Liver (tissue), 9 donors: Measurements from ENCODE around the gene STK35. TPM values are rescaled to one million over a fixed set of nuclear protein-coding genes. Genes with fewer than 3 reads are reported as not detected.
"Not testable (repeated sequence)": the region's sequence is repeated elsewhere in the genome, so short reads cannot be mapped to it uniquely, and the experiment has no call there.

Experiments used
- DNase-seq: peaks from one replicate; pipeline ENCODE4 v3.0.0-alpha.2; 2017; ENCODE audit warnings: low spot score
- H3K27ac ChIP-seq, 2 donors: one replicate each; pipeline ENCODE4 v1.7.0; 2013; ENCODE audit warnings: inconsistent platforms in 2 of 2, low read length in 2 of 2, control low read depth in 1 of 2, low read depth in 1 of 2, mild to moderate bottlenecking in 1 of 2
- H3K27me3 ChIP-seq, 4 donors: one replicate each; pipeline versions ENCODE4 v1.6.1 to v1.7.0; 2013; ENCODE audit warnings: low read length in 3 of 4, inconsistent platforms in 1 of 4, mild to moderate bottlenecking in 1 of 4, moderate library complexity in 1 of 4; ENCODE audit not compliant: control insufficient read depth in 4 of 4, insufficient read depth in 4 of 4
- H3K36me3 ChIP-seq, 4 donors: one replicate each; pipeline versions ENCODE4 v1.6.1 to v1.7.0; 2013; ENCODE audit warnings: low read length in 3 of 4, mild to moderate bottlenecking in 3 of 4, low read depth in 1 of 4, moderate library complexity in 1 of 4; ENCODE audit not compliant: control insufficient read depth in 4 of 4, insufficient read depth in 3 of 4
- H3K4me1 ChIP-seq, 4 donors: one replicate each; pipeline versions ENCODE4 v1.6.1 to v1.7.0; 2013; ENCODE audit warnings: low read length in 3 of 4, mild to moderate bottlenecking in 3 of 4, moderate library complexity in 1 of 4; ENCODE audit not compliant: control insufficient read depth in 4 of 4, insufficient read depth in 4 of 4
- H3K4me3 ChIP-seq, 3 donors: one replicate each; pipeline versions ENCODE4 v1.6.1 to v1.7.0; 2013; ENCODE audit warnings: low read length in 3 of 3, control low read depth in 1 of 3, low read depth in 1 of 3, mild to moderate bottlenecking in 1 of 3
- H3K9ac ChIP-seq, 2 donors: one replicate each; pipeline ENCODE4 v1.7.0; 2013; ENCODE audit warnings: low read length in 2 of 2, mild to moderate bottlenecking in 2 of 2, moderate library complexity in 2 of 2, control low read depth in 1 of 2, low read depth in 1 of 2
- H3K9me3 ChIP-seq, 4 donors: one replicate each; pipeline versions ENCODE4 v1.6.1 to v1.7.0; 2013; ENCODE audit warnings: low read length in 3 of 4; ENCODE audit not compliant: control insufficient read depth in 4 of 4
- EGR1 ChIP-seq, 2 donors: IDR thresholded peaks; 2 replicates each; pipeline ENCODE4 v1.6.1; 2016 to 2018; ENCODE audit warnings: antibody characterized with exemption in 2 of 2, low read depth in 2 of 2
- FOXA1 ChIP-seq: IDR thresholded peaks from 2 replicates; pipeline ENCODE4 v1.6.1; 2016; ENCODE audit warnings: antibody characterized with exemption
- FOXA2 ChIP-seq: IDR thresholded peaks from 2 replicates; pipeline ENCODE4 v1.6.1; 2016; ENCODE audit warnings: antibody characterized with exemption
- GABPA ChIP-seq, 2 donors: IDR thresholded peaks in 1 of 2; conservative IDR thresholded peaks in 1 of 2; 2 replicates each; pipeline ENCODE4 v1.6.1; 2016; ENCODE audit warnings: antibody characterized with exemption in 2 of 2, mild to moderate bottlenecking in 1 of 2, moderate library complexity in 1 of 2
- HNF4A ChIP-seq, 2 donors: conservative IDR thresholded peaks; 2 replicates each; pipeline ENCODE4 v1.6.1; 2016; ENCODE audit warnings: antibody characterized with exemption in 2 of 2, mild to moderate bottlenecking in 2 of 2
- HNF4G ChIP-seq: IDR thresholded peaks from 2 replicates; pipeline ENCODE4 v1.6.1; 2016; ENCODE audit warnings: antibody characterized with exemption
- JUND ChIP-seq, 2 donors: IDR thresholded peaks; 2 replicates each; pipeline ENCODE4 v1.6.1; 2016; ENCODE audit warnings: antibody characterized with exemption in 2 of 2
- NR2F2 ChIP-seq: IDR thresholded peaks from 2 replicates; pipeline ENCODE4 v1.6.1; 2016; ENCODE audit warnings: antibody characterized with exemption
- RAD21 ChIP-seq, 2 donors: IDR thresholded peaks; 2 replicates each; pipeline ENCODE4 v1.6.1; 2016; ENCODE audit warnings: antibody characterized with exemption in 2 of 2, mild to moderate bottlenecking in 2 of 2
- RXRA ChIP-seq, 2 donors: IDR thresholded peaks; 2 replicates each; pipeline ENCODE4 v1.6.1; 2017 to 2018; ENCODE audit warnings: antibody characterized with exemption in 2 of 2, mild to moderate bottlenecking in 1 of 2
- SP1 ChIP-seq: IDR thresholded peaks from 2 replicates; pipeline ENCODE4 v1.6.1; 2018; ENCODE audit warnings: antibody characterized with exemption, mild to moderate bottlenecking
- TAF1 ChIP-seq: conservative IDR thresholded peaks from 2 replicates; pipeline ENCODE4 v1.6.1; 2016; ENCODE audit warnings: antibody characterized with exemption, mild to moderate bottlenecking
- YY1 ChIP-seq: IDR thresholded peaks from 2 replicates; pipeline ENCODE4 v1.6.1; 2016; ENCODE audit warnings: antibody characterized with exemption, mild to moderate bottlenecking
- WGBS: extraction: QIAGEN DNeasy Blood & Tissue Kit; methylation state at CpG from one replicate; pipeline ENCODE4 v1.1.7; 2013; 5-methylcytosine and 5-hydroxymethylcytosine counted together
- polyA plus RNA-seq, 2 donors: library from polyadenylated mRNA; stranded (reverse) in 1 of 2; unstranded in 1 of 2; fragments of 200-250 nt in 1 of 2; fragments of >200 nt in 1 of 2; fragmentation: Nextera tagmentation in 1 of 2; extraction: Ambion mirVana in 1 of 2; gene quantifications; one replicate each; pipeline versions ENCODE4 v1.2.1 to v1.2.3, GENCODE V29; 2013 to 2015
- total RNA-seq, 2 donors: library from RNA; depleted of rRNA; stranded (reverse); fragments of >200 nt; gene quantifications; one replicate each; pipeline ENCODE4 v1.2.3, GENCODE V29; 2014
- TF ChIP-seq, protein P1 (sequence below): fragments of 150-350 bp; IDR thresholded peaks from 2 replicates; pipeline ENCODE4 v1.5.1; 2017; ENCODE audit warnings: improper control_type of control experiment, low read depth, low read length; ENCODE audit not compliant: missing input control
- TF ChIP-seq, protein P2 (sequence below): IDR thresholded peaks from 2 replicates; pipeline ENCODE4 v1.6.1; 2016; ENCODE audit warnings: antibody characterized with exemption
- TF ChIP-seq, protein P3 (sequence below): IDR thresholded peaks from 2 replicates; pipeline ENCODE4 v1.6.1; 2016; ENCODE audit warnings: antibody characterized with exemption
- TF ChIP-seq, protein P4 (sequence below): IDR thresholded peaks from 2 replicates; pipeline ENCODE4 v1.6.1; 2016; ENCODE audit warnings: antibody characterized with exemption
- donor health status: healthy.
- donor health status: healthy.
- donor health status: healthy.
- donor health status: healthy.
- donor health status: healthy.

The STK35 gene
- total and polyA plus RNA-seq, 4 donors: 2.5 to 18.5 (median 9.9) TPM

DNA sequence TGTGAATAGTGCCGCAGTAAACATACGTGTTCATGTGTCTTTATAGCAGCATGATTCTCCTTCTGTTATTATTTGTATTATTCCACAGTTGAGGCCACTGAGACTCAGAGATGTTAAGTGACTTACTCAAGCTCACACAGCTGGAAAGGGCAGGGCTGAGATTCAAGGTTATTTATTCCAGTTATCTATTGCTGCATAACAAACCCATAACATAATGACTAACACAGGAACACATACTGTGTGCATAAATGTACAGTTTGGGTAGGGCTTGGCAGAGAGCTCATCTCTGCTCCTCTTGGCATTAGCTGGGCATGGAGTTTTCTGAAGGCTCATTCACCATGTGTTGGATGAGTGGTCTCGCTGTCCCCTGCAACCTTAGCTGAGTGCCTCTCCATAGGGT, 68.8 kb downstream of the STK35 start:
- no peak overlapping the region for H3K4me3 ChIP-seq
- TF ChIP-seq NR2F2: no peak
- TF ChIP-seq GABPA (IDR thresholded peaks at IDR 0.05 in 1 of 2, conservative IDR thresholded peaks at IDR 0.05 in 1 of 2): no peak
- TF ChIP-seq SP1: no peak
- TF ChIP-seq FOXA1: no peak
- no peak for TF ChIP-seq EGR1 (IDR thresholded peaks at IDR 0.05; ENCODE audit: low read depth in 2 of 2)
- no peak for TF ChIP-seq RXRA (IDR thresholded peaks at IDR 0.05)
- TF ChIP-seq, protein P1, sequence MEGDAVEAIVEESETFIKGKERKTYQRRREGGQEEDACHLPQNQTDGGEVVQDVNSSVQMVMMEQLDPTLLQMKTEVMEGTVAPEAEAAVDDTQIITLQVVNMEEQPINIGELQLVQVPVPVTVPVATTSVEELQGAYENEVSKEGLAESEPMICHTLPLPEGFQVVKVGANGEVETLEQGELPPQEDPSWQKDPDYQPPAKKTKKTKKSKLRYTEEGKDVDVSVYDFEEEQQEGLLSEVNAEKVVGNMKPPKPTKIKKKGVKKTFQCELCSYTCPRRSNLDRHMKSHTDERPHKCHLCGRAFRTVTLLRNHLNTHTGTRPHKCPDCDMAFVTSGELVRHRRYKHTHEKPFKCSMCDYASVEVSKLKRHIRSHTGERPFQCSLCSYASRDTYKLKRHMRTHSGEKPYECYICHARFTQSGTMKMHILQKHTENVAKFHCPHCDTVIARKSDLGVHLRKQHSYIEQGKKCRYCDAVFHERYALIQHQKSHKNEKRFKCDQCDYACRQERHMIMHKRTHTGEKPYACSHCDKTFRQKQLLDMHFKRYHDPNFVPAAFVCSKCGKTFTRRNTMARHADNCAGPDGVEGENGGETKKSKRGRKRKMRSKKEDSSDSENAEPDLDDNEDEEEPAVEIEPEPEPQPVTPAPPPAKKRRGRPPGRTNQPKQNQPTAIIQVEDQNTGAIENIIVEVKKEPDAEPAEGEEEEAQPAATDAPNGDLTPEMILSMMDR: no peak
- TF ChIP-seq, protein P2, sequence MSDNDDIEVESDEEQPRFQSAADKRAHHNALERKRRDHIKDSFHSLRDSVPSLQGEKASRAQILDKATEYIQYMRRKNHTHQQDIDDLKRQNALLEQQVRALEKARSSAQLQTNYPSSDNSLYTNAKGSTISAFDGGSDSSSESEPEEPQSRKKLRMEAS: no peak
- no peak for TF ChIP-seq TAF1
- TF ChIP-seq, protein P3, sequence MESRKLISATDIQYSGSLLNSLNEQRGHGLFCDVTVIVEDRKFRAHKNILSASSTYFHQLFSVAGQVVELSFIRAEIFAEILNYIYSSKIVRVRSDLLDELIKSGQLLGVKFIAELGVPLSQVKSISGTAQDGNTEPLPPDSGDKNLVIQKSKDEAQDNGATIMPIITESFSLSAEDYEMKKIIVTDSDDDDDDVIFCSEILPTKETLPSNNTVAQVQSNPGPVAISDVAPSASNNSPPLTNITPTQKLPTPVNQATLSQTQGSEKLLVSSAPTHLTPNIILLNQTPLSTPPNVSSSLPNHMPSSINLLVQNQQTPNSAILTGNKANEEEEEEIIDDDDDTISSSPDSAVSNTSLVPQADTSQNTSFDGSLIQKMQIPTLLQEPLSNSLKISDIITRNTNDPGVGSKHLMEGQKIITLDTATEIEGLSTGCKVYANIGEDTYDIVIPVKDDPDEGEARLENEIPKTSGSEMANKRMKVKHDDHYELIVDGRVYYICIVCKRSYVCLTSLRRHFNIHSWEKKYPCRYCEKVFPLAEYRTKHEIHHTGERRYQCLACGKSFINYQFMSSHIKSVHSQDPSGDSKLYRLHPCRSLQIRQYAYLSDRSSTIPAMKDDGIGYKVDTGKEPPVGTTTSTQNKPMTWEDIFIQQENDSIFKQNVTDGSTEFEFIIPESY: no peak
- H3K27ac ChIP-seq: no peak overlapping the region
- H3K9ac ChIP-seq: no peak overlapping the region
- peaks cover 0 to 3% (median 0%) of the 10 kb centered on the region in 4 donors for H3K27me3 ChIP-seq
- 78% methylated on average over 3 of the region's 3 CpGs for WGBS
- DNase-seq: no peak
- H3K9me3 ChIP-seq: no peaks in the 10 kb centered on the region
- H3K4me1 ChIP-seq: peaks cover 0 to 3% (median 1%) of the 10 kb centered on the region in 4 donors
- no peaks in the 10 kb centered on the region for H3K36me3 ChIP-seq

DNA sequence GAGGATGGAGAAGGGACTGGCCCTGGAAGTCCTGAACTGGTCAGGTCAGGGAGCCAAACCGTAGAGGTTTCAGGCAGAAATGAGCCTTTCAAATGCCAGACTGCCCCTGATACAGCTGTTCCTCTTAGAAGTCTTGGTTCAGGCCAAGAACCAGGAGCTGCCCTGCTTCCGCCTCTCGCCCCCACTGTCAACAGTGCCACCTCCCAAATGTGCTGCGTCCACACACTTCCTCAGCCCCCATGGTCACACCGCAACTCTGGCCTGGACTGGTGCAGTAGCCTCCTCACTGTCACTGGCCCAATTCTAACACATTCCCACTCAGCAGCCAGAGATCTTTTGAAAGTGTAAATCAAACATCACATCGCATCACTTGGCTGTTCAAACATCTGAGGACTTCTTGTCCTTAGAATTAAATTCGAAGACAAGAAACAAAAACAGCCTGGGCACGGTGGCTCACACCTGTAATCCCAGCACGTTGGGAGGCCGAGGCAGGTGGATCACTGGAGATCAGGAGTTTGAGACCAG, 69.7 kb downstream of the STK35 start:
- H3K27me3 ChIP-seq: peaks cover 0 to 3% (median 0%) of the 10 kb centered on the region in 4 donors
- H3K9ac ChIP-seq: no peak overlapping the region
- 78% methylated on average over 10 of the region's 10 CpGs for WGBS
- H3K9me3 ChIP-seq: no peaks in the 10 kb centered on the region
- DNase-seq: no peak
- TF ChIP-seq NR2F2: no peak
- TF ChIP-seq HNF4A (conservative IDR thresholded peaks at IDR 0.05): no peak
- no peak for TF ChIP-seq FOXA2
- TF ChIP-seq, protein P2: no peak
- TF ChIP-seq EGR1 (IDR thresholded peaks at IDR 0.05; ENCODE audit: low read depth in 2 of 2): no peak
- no peak for TF ChIP-seq RAD21 (IDR thresholded peaks at IDR 0.05)
- no peak for TF ChIP-seq JUND (IDR thresholded peaks at IDR 0.05)
- TF ChIP-seq GABPA (IDR thresholded peaks at IDR 0.05 in 1 of 2, conservative IDR thresholded peaks at IDR 0.05 in 1 of 2): no peak
- TF ChIP-seq HNF4G: no peak
- TF ChIP-seq SP1: no peak
- TF ChIP-seq TAF1: no peak
- TF ChIP-seq, protein P3: no peak
- TF ChIP-seq, protein P4, sequence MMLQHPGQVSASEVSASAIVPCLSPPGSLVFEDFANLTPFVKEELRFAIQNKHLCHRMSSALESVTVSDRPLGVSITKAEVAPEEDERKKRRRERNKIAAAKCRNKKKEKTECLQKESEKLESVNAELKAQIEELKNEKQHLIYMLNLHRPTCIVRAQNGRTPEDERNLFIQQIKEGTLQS: no peak
- no peak for TF ChIP-seq YY1
- peaks cover 0 to 3% (median 1%) of the 10 kb centered on the region in 4 donors for H3K4me1 ChIP-seq
- no peaks in the 10 kb centered on the region for H3K36me3 ChIP-seq
- H3K27ac ChIP-seq: no peak overlapping the region
- H3K4me3 ChIP-seq: no peak overlapping the region

DNA sequence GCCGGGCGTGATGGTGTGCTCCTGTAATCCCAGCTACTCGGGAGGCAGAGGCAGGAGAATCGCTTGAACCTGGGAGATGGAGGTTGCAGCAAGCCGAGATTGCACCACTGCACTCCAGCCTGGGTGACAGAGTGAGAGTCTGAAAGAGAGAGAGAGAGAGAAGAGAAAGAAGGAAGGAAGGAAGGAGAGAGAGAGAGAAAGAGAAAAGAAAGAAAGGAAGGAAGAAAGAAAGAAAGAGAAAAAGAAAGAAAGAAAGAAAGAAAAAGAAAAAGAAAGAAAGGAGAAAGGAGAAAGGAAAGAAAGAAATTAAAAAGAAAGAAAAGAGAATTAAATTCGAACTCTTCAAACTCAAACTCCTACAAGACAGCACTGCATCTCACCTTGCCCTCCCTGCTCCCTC, 70.2 kb downstream of the STK35 start:
- DNase-seq, H3K9ac ChIP-seq, H3K27ac ChIP-seq, H3K36me3 ChIP-seq, H3K27me3 ChIP-seq, H3K4me3 ChIP-seq, H3K4me1 ChIP-seq, H3K9me3 ChIP-seq: not testable (repeated sequence)
- 87% methylated on average over 6 of the region's 6 CpGs for WGBS
